HG03575 (cell line): Measurements from ENCODE around the gene METTL9.
"Not testable (repeated sequence)": the region's sequence is repeated elsewhere in the genome, so short reads cannot be mapped to it uniquely, and the experiment has no call there.

Experiments
- ATAC-seq: cut with Tn5 transposase; IDR thresholded peaks from one replicate; pipeline ENCODE4 v1.9.1; 2021; ENCODE audit not compliant: unreplicated experiment, insufficient number of reproducible peaks, low FRiP score; ENCODE audit errors: extremely low read depth

The METTL9 gene

DNA sequence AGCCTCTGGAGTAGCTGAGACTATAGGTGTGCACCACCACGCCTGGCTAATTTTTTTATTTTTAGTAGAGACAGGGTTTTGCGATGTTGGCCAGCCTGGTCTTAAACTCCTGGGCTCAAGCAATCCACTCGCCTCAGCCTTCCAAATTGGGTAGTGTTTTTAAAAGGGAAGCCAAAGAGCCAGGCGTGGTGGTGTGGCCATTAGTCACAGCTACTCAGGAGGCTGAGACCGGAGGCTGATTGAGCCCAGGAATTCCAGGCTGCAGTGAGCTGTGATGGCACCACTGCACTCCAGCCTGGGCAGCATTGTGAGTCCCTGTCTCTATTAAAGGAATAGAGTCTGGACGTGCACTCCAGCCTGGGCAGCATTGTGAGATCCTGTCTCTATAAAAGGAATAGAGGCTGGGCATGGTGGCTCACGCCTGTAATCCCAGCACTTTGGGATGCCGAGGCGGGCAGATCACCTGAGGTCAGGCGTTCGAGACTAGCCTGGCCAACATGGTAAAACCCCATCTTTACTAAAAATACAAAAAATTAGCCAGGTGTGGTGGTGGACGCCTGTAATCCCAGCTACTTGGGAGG is 50.5 kb downstream of the METTL9 start:
- ATAC-seq: not testable (repeated sequence)

DNA sequence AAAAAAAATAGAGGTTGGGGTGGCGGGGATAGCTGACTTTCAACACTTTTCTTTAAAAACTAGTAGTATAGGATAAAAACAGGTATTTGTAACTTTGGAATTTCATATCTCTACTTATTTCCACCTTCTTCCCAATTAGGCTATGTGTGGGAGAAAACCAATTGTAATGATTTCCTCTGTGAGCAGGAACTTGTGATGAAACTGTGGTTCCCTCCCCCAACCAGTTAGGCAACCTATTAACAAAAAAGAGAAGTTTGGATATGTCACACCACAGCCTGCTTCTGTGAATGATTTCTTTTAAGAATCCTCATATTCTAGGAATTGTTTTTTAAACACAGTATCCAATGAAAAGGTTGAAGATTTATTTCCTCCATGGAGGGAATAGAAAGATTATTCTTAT is 51.1 kb downstream of the METTL9 start:
- ATAC-seq: no peak

DNA sequence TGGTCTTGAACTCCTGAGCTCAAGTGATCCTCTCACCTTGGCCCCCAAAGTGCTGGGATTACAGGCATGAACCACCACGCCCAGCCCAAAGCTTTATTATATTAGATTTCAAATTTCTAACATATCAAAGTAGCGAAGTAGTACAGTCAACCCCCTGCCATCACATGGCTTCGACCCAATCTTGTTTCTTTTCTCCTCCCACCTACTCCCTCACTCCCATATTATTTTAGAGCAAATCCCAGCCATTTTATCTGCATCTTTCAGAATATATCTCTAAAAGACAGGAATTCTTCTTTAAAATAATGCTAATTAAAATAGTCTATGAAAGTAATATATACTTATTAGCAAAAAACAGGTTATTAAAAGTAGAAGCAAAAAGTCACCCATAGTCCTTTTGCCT is 52.1 kb downstream of the METTL9 start:
- no peak for ATAC-seq

GRCh38 chr16:21652453-21652852 is 53.1 kb downstream of the METTL9 start, which contains the start of gene IGSF6:
Gene IGSF6 (minus strand): TSS chr16:21652608. CDS start chr16:21652598, 10 bp downstream.
- no peak for ATAC-seq

DNA sequence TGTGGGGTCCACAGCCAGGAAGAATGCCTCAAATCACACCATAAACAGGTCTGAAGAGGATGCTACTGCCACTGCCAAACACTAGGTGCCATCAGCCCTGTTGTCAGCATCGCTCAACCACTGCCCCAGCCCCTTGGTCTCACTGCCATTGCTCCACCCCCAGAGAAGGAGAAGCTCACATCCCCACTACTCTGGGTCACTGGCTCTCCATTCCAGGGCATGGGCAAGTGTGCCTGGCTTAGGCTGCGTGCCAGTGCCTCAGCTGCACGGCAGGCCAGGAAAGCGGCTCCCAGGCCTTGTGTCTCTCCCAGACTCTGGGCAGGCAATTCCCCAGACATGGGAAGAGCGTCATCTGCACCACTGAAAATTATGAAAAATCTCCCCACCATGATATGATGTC is 54.2 kb downstream of the METTL9 start:
- ATAC-seq: no peak

DNA sequence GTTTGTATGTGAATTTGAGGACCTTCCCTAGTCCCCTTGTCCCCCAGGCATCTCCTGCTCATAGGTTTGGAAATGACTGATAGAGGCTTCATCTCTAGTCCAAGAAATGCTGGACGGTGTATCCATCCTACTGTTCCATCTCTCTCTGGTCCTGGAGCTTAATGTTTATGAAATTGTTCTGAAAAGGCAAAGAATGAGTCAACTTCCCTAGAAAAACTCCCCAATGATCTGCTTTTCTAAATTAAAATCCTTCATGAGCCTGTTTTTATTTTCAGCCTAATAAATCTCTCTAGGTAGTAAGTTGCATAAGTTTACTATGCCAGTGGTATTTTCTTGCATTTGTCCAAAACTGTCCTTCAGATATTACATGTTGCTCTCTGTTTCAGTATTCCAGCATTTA is 55.1 kb downstream of the METTL9 start:
- no peak for ATAC-seq

DNA sequence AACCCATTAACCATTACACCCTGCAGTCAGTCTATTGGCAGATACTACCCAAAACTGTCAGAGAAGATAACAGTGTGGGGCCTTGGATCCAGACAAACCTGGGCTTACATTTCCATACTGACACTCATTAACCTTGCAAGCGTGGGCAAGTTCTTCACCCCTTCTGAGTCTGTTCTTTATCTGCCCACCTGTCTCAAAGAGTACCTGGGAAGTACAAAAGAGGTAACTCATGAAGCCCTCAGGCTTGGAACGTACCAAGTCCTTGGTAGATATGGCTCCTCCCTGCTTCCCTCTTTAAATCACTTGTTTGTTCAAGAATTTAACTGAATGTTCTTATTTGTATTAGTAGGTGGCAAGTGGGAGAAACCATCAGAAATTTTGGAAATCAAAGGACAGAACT is 55.5 kb downstream of the METTL9 start:
- ATAC-seq: no peak

GRCh38 chr16:21656795-21657768 is 57.7 kb downstream of the METTL9 start:
- no peak for ATAC-seq

DNA sequence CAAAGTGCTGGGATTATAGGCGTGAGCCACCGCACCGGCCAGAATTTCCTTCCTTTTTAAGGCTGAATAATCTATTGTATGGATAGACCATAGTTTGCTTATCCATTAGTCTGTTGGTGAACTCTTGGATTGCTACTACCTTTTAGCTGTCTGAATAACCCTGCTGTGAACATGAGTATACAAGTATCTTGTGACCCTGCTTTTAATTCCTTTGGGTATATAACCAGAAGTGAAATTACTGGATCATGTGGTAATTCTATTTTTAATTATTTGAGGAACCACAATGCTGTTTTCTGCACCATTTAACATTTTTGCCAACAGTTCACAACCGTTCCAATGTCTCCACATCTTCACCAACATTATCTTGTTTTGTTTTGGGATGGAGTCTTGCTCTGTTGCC is 59.7 kb downstream of the METTL9 start:
- ATAC-seq: no peak

GRCh38 chr16:21663889-21664647 is 64.7 kb downstream of the METTL9 start, which contains the start of gene OTOA:
Gene OTOA (plus strand): TSS chr16:21663968. CDS start chr16:21678515, 14,547 bp downstream.
- no peak for ATAC-seq

DNA sequence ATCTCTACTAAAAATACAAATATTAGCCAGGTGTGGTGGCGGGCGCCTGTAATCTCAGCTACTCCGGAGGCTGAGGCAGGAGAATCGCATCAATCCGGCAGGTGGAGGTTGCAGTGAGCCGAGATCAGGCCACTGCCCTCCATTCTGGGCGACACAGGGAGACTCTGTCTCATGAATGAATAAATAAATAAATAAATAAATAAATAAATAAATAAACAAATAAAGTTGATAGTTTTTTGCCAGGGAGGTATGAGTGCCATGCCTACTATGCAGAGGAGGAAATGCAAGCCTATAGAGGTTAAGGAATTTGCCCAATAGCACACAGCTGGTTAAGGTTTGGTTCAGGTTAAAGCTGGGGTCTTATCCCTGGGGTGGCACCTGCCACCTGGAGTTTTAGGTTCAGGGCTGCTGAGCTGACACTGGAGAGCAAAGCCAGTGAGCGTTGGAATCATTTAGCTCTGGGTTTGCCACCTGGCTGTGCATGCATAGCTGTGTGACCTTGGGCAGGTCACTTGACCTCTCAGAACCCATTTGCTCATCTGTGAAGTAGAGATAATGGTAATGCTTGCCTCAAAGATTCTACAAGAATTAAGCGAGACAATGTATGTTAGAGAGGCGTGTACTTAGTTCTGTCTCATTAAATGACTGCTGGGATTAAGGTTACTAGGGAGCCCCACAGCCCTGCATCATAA is 65.6 kb downstream of the METTL9 start:
- no peak for ATAC-seq

GRCh38 chr16:21666772-21667171 is 67.4 kb downstream of the METTL9 start:
- no peak for ATAC-seq

- no peak for ATAC-seq
Observed at GRCh38 chr16:21667575-21667974, 68.2 kb downstream of the METTL9 start.

DNA sequence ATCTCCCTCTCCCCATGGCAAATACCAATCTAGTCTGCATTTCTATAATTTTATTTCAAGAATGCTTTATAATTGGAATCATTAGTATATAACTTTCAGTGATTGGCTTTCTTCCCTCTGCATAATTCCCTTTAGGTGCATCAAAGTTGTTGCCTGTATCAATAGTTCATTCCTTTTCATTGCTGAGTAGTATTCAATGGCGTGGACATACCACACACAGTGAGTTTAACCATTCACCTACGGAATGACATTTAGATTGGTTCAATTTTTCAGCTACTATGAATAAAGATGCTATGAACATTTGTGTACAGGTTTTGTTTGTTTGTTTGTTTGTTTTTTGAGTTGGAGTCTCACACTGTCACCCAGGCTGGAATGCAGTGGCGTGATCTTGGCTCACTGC is 74.1 kb downstream of the METTL9 start:
- ATAC-seq: no peak

- ATAC-seq: not testable (repeated sequence)
Observed at GRCh38 chr16:21674456-21674855, 75.1 kb downstream of the METTL9 start.

- not testable (repeated sequence) for ATAC-seq
Observed at GRCh38 chr16:21680714-21681113, 81.3 kb downstream of the METTL9 start.

DNA sequence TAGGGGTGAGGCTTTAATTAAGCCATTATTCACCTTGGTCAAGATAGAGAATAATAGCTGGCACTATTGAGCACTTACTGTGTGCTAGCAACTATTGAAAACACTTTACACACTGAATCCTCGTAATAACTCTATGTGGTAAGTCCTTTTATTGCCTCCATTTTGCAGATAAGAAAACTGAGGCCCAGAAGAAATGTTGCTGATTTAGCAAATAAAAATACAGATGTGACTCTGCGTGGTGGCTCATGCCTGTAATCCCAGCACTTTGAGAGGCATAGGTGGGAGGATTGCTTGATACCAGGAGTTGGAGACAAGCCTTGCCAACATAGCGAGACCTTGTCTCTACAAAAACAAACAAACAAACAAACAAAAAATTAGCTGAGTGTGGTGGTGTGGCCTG is 83.8 kb downstream of the METTL9 start:
- no peak for ATAC-seq

GRCh38 chr16:21684199-21684598 is 84.8 kb downstream of the METTL9 start:
- ATAC-seq: no peak

- no peak for ATAC-seq
Observed at GRCh38 chr16:21685034-21685455, 85.7 kb downstream of the METTL9 start.
